GM03348 (cell line): ENCODE data around the gene COQ4.
"Not testable (repeated sequence)": the region's sequence is repeated elsewhere in the genome, so short reads cannot be mapped to it uniquely, and the experiment has no call there.

Experiments
- DNase-seq: peaks from one replicate; pipeline ENCODE4 v3.0.0; 2012; ENCODE audit warnings: low spot score

Gene COQ4

DNA sequence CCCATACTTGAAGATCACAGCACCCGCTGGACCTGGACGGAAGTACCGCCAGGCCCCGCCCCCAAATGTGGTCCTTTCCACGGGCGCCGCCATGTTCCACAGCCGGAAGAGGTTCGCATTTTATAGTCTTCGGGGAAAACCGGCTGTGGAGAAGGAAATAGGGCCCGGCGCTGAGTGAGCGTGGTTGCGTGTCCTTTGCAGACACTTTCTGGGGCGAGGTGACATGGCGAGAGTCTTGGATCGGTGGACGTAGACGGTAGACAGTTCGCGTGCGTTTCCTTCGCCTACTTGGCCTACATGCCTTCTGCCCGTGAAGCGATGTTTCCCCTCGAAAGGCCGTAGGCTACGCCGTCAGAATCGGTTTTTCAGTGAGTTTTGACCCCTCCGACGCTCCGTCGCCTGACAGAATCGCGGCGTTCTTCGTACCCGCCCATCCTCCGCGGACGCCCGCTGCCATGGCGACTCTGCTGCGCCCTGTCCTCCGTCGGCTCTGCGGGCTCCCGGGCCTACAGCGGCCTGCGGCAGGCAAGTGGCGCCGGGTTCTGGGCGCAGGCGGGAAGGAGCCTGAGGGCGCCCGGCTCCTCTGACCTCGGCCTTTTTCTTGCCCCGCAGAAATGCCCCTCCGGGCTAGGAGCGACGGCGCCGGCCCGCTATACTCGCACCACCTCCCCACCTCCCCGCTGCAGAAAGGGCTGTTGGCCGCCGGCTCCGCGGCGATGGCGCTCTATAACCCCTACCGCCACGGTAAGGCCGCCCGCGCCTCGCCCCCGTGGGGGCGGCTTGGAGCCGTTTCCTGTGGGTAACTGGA, at the start of gene COQ4, which contains the start of gene TRUB2:
Gene COQ4, plus strand, starts transcription at position 436 of the 808 bp plus-strand sequence. Its CDS starts 20 bp downstream, at position 456.
Gene TRUB2, minus strand, starts transcription at position 44 of the 808 bp plus-strand sequence. Its CDS starts 39 bp downstream, at position 5.
- peak; percentile 95 for DNase-seq

- no peak for DNase-seq
Measured at GRCh38 chr9:128274245-128274644, 48.4 kb upstream of the COQ4 start.

- peak; percentile 88 for DNase-seq
Measured at GRCh38 chr9:128275198-128276007, 47.2 kb upstream of the COQ4 start, which contains the start of gene GOLGA2. Gene GOLGA2, minus strand, starts transcription at chr9:128276007. Its CDS starts 31 bp downstream, at chr9:128275976.

- DNase-seq, result peak; percentile 99
Measured at GRCh38 chr9:128276008-128276573, 46.5 kb upstream of the COQ4 start, which contains the start of gene SWI5. Gene SWI5, plus strand, starts transcription at chr9:128276276.

- peak; percentile 71 for DNase-seq
Measured at GRCh38 chr9:128276574-128277270, 45.9 kb upstream of the COQ4 start.

GRCh38 chr9:128279088-128280073, 43.3 kb upstream of the COQ4 start:
- not testable (repeated sequence) for DNase-seq

- no peak for DNase-seq
Measured at GRCh38 chr9:128280084-128280622, 42.5 kb upstream of the COQ4 start.

DNA sequence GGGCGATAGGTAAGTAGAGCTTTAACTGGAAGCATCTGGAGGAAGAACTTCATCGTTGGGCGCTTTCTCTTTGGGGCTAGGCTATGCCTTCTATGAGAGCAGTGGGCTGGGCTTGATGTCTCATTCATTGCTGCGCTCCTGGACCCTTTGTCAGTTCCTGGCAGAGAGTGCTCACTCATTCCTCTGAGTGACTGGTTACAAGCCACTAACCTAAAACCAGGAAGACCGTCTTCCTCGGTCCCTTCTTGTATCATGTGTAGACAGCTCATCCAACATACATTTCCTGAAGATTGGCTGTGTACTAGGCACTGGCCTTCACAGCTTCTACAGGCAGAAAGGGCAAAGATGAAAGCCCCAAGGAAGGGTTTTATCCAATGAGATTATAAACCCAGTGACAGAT, 40.1 kb upstream of the COQ4 start:
- peak; percentile 26 for DNase-seq

DNA sequence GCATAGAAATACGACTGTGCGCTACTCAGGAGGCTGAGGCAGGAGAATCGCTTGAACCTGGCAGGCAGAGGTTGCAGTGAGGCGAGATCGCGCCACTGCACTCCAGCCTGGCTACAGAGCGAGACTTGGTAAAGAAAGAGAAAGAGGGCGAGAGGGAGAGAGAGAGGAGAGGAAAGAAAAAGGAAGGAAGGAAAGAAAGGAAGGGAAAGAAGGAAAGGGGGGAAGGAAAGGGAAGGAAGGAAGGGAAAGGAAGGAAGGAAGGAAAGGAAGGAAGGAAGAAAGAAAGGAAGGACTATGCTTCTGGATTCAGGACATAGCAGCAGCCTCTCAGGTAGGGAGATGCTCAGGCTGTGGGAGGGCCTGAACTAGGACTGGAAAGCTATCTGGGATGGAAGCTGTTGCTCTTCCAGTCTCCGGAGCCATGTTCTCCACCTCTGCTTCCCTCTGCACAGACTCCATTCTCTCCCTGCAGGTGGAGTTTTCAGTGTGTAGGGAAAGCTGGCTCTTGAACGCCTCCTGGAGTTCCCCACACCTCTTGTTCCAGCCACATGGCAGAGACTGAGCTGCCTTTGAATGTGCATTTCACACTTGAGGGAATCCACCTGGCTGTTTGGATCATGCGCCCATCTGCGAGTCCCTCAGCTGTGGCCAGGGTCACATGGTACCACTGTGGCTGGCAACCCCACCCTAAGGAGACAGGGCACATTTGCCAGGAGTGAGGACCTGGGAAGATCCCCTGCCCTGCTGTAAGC, 37.4 kb upstream of the COQ4 start:
- no peak for DNase-seq

- DNase-seq, result no peak
Measured at GRCh38 chr9:128286440-128286839, 36.2 kb upstream of the COQ4 start.

- DNase-seq, result no peak
Measured at GRCh38 chr9:128288273-128289004, 34.2 kb upstream of the COQ4 start.

DNA sequence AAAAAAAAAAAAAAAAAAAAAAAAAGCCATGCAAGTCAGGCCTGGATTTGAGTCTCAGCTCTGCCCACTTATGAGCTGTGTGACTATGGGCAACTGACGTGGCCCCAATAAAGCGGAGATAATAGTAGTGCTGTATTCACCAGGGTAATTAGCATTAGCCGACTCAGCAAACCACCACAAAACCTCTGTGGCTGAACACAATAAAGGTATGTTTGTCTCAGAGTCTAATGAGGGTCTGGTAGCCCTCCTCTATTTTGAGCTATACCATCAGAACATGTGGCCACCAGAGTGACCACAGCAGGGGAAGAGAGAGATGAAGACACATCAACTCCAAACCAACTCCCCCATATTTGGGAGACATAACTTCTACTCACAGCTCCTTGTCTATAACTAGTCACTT, 30.6 kb upstream of the COQ4 start:
- no peak for DNase-seq

DNA sequence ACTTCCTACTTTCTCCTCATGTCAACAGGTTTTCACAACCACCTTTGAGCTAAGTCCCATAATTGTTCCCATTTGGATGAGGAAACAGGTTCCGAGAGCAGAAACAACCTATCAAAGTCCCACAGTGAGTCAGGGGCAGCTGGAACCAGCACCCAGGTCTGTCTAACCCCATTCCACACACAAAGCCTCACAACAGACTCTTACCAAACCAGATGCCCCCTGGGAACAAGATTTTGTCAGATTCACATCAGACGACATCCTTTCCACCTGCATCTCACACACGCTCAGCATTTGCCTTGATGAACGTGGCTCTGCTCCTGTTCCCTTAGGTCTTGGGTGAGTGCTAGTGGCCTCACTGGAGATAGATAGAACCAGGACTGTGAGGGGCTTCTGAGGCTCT, 29.5 kb upstream of the COQ4 start:
- no peak for DNase-seq

DNA sequence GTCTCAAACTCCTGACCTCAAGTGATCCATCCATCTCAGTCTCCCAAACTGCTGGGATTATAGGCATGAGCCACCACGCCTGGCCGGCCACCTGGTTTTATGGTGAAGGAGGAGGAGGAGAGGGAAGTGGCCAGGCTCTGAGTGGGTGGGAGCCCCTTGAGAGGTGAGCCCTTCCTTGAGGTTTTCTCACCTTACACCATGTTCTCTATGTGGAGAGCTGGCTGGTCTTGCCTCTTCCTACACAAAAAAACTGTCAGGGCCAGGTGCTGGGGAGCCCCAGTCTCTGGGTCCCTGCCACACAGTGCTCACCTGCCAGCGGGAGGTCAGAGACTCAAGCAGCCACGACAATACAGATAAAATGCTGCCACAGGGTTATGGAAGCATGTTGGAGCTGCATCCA, 28.5 kb upstream of the COQ4 start:
- DNase-seq, result no peak

DNA sequence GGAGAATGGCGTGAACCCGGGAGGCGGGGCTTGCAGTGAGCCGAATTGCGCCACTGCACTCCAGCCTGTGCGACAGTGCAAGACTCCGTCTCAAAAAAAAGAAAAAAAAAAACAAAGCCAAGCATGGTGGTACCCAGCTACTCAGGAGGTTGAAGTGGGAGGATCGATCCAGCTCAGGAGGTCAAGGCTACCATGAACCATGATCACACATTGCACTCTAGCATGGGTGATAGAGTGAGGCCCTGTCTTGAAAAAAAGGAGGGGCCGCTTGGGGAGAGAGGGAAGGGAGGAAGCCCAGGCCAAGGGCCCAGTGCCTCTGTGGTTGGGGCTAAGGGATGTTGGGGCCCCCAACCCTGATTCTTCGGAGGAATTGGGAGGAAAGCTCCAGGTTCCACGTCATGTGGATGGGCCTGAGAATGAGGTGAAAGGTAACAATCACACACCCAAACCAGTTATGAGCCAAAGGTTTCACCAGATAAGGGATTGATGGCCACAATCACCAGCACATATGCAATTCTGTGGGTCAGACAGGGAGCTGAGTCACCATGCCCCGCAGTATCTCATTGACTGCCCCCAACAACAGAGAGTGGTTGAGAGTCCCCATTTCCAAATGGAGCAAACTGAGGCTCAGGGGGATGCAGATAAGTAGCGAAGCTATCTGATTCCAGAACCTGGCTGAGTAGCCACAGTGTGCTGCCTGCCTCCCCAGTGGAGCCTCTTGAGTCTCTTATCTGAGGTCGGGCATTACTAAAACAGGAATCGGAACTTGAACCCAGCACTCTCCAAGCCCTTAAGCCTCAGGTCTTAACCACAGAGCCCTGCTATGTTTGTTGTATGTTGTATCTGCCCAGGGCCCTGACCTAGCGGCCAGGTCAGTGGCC, 26.1 kb upstream of the COQ4 start:
- DNase-seq, result no peak

- no peak for DNase-seq
Measured at GRCh38 chr9:128297221-128297773, 25.3 kb upstream of the COQ4 start.
